HG03025 (cell line): Measurements from ENCODE around the gene STARD10.

ENCODE experiments used
- ATAC-seq: cut with Tn5 transposase; IDR thresholded peaks from one replicate; pipeline ENCODE4 v1.9.1; 2021; ENCODE audit warnings: mild to moderate bottlenecking, moderate library complexity; ENCODE audit not compliant: unreplicated experiment, low FRiP score

Gene STARD10

GRCh38 chr11:72782081-72782920 is 11.5 kb downstream of the STARD10 start:
- no peak for ATAC-seq

DNA sequence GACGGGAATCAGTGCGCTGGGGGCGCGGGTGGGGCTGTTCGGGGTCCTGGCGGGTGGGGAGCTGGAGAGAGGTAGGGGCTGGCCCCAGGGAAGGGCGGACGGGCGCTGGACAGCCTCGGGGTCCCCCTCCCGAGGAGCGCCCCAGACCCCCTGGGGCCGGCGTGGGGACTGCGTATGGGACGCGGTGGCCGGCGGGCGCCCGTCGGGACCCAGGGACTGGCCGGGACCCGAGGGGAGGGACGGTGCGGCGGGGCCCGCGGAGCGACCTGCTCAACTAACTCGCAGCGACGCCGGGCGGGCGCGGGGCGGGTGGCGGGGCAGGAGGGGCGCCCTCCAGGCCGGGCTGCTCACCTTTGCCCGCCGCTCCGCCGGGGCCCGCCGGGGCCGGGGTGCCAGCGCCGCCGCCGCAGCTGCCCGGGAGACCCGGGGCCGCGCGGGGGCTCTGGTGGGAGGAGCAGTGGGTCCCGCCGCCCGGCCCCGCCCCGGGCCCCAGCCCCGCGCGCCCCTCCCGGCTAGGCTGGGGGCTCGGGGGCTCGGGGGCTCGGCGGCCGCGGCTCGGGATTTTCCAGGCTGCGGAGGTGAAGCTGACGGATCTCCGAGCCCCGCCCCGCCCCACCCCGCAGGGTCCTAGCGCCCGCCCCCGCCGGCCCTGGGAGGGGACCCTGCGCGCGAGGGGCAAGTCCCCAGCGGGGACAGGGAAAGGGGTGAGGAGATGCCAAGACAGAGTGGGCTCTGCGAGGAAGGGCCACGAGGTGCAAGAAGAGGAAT is 12.3 kb downstream of the STARD10 start:
- ATAC-seq, result no peak

GRCh38 chr11:72781063-72781312 is 12.9 kb downstream of the STARD10 start:
- ATAC-seq, result no peak

- ATAC-seq, result no peak
Observed at GRCh38 chr11:72780296-72781062, 13.4 kb downstream of the STARD10 start.

GRCh38 chr11:72779495-72780128 is 14.2 kb downstream of the STARD10 start:
- ATAC-seq, result no peak

GRCh38 chr11:72778535-72779494 is 15.0 kb downstream of the STARD10 start:
- no peak for ATAC-seq

DNA sequence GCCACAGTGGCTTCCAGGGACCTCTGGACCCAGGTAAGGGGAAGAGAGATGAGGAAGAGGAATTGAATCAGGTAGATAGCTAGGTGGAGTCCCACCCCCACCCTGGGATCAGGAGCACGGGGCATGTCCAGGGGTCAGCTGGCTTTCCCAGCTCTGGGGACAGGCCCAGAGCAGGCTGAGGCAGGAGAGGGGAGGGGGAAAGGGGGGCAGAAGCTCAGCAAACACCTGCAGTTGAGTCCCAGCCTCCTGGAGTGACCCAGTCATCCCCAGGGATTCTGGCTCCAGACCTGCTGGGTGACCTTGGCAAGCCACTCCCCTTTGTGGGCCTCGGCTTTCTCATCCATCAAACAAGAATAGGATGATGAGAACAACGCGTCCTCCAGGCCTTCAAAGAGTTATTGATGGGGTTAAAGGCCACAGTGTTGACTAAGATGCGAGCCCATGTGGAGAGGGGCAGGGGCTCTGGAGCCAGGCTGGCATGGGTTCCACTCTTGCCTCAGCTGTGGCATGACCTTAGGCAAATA is 16.0 kb downstream of the STARD10 start:
- no peak for ATAC-seq

- ATAC-seq, result no peak
Observed at GRCh38 chr11:72776844-72777754, 16.7 kb downstream of the STARD10 start.

- ATAC-seq, result no peak
Observed at GRCh38 chr11:72776117-72776843, 17.6 kb downstream of the STARD10 start.

- ATAC-seq, result no peak
Observed at GRCh38 chr11:72775288-72776110, 18.3 kb downstream of the STARD10 start.

GRCh38 chr11:72774499-72774898 is 19.3 kb downstream of the STARD10 start:
- no peak for ATAC-seq

DNA sequence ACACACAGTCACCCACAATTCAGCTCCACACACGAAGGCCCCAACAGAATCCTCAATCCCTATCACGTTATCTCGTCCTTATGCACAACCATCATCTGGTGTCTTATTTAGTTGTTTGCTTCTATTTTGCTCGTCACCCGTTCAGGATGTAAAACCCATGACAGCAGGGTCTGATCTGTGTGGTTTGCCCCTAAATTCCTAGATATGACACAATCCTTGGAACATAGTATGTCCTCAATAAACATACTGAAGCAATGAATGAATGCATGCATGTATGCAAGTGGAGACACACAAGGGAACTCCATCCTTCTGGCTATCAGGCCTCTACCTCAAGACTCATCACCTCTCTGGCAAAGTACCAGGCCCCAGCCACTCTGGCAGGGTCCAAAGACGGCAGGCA is 20.2 kb downstream of the STARD10 start:
- ATAC-seq, result no peak

DNA sequence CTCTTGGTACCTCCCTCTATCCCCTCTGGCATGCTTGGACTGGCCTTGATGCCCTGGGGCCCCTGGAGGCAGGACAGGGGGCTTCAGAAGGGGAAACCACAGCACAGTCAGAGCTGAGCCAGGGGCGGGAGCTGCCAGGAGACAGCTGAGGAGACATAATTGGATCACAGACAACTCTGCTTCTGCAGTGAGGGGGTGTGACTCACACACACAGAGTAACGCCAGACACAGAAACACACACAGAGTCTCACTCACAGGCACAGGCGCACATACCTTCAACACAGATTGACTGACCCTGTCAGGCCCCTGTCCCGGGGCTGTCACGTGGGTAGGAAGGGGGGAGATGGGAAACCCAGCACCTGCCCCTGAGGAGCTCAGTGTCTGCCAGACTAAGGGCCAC is 20.6 kb downstream of the STARD10 start:
- ATAC-seq, result no peak

DNA sequence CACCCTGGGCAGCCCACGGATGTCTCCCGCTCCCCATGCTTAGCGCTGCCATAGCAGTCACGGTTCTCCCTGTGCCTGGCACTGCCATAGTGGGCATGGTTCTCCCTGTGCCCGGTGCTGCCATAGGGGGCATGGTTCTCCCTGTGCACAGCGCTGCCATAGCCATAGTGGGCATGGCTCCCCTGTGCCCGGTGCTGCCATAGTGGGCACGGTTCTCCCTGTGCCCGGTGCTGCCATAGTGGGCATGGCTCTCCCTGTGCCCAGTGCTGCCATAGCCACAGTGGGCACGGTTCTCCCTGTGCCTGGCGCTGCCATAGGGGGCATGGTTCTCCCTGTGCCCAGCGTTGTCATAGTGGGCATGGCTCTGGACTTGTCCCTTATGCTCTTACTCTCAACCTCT is 21.8 kb downstream of the STARD10 start:
- no peak for ATAC-seq

GRCh38 chr11:72771507-72771906 is 22.3 kb downstream of the STARD10 start:
- ATAC-seq, result no peak

DNA sequence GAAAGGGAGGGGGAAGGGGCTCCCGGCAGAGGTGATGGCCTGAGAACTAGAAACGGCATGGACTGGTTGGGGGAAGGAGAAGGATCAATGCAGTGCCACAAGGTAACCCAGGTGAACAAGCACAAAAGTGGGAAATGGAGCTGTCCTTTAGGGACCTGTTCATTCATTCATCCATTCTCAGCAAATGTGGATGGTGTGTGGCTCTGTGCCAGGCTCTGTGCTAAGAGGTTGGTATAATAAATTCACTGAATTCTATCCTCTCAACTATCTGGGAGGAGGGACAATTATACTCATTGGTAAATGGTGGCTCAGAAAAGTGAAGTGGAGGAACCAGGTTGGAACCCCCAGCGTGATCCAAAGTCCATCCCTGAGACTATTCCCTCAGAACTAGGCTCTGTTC is 23.0 kb downstream of the STARD10 start:
- no peak for ATAC-seq

GRCh38 chr11:72769680-72770079 is 24.2 kb downstream of the STARD10 start:
- ATAC-seq, result no peak
